Stimulated activated CD4-positive, alpha-beta T cell treated with anti-CD3 and anti-CD28 coated beads, Interleukin-2, amount 100 ng/mL, for 4 hours (primary cell): ENCODE data around the gene TMSB10.
"Not testable (repeated sequence)": the region's sequence is repeated elsewhere in the genome, so short reads cannot be mapped to it uniquely, and the experiment has no call there.

Experiments used
- DNase-seq: peaks from one replicate; pipeline ENCODE4 v3.0.0-alpha.2; 2020; ENCODE audit warnings: low read depth

TMSB10 gene

DNA sequence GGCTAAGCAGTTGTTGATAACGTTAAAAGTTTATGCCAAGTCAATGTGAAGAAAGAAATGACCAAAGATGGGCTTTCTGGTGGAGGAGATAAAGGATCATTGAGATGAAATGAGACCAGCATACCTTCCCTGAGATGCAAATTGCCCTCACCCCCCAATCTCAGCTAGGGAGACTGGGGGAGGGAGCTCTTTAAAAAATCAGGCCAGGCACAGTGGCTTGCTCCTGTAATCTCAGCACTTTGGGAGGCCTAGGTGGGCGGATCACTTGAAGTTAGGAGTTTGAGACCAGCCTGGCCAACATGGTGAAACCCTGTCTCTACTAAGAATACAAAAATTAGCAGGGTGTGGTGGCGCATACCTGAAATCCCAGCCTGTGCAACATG, 34.6 kb downstream of the TMSB10 start:
- DNase-seq, result no peak

DNA sequence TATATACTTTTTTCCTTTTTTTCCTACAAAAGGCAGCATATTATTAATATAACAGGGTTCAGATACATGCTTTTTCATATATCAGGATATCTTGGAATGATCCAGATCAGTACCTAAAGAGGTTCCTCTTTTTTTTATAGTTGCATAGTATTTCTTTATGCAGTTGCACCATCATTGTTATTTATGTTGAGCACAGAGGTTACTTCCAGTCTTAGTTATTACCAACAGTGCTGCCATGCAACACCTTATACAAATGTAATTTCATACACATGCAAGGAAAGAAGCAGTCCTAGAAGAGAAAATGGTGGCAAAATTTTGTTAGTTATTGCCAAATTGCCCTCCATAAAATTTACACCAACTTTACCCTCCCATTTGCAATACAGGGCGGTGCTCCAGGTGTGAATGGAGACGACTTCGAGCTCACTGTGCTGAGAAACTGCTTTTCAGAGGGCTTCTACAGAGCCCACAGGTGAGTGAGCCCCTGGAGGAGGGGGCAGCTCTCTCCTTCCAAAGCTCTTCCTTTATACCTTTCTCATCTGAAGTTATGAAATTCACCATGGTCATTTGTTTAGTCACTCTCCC, 35.5 kb downstream of the TMSB10 start:
- no peak for DNase-seq

DNA sequence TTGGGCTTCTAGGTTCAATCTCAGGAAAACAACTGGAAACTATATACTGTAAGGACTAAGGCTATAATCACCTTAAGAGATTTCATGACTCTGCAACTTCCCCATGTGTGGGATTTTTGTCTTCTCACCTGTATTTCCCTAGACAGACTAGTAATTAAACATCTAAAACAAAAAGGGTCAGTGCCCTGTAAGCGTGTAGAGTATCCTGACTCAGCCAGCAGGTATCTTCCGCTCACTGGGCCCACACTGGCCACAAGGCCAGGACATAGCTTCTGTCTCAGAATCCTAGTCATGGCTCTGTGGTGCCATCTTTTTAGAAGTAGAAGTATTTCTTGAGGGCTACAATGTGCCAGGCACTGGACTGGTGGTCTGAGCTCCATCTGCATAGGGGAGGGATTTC, 36.7 kb downstream of the TMSB10 start:
- DNase-seq, result no peak

DNA sequence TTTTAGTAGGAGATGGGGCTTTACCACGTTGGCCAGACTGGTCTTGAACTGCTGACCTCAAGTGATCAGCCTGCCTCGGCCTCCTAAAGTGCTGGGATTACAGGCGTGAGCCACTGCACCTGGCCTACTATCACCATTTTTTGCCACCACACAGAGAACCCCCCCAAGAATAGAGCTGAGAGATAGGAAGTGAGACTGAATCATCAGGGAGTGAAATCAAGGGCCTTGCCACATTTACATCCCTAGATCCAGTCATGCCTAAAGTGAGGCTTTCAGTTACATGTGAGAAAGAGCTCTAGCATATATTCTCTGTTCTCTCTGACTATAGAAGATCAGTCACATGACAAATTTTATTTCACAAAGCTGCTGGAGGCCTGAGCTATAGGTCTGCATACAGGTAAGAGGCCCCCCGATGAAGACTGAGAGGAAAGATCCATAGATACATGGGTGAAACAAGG, 37.5 kb downstream of the TMSB10 start:
- no peak for DNase-seq

DNA sequence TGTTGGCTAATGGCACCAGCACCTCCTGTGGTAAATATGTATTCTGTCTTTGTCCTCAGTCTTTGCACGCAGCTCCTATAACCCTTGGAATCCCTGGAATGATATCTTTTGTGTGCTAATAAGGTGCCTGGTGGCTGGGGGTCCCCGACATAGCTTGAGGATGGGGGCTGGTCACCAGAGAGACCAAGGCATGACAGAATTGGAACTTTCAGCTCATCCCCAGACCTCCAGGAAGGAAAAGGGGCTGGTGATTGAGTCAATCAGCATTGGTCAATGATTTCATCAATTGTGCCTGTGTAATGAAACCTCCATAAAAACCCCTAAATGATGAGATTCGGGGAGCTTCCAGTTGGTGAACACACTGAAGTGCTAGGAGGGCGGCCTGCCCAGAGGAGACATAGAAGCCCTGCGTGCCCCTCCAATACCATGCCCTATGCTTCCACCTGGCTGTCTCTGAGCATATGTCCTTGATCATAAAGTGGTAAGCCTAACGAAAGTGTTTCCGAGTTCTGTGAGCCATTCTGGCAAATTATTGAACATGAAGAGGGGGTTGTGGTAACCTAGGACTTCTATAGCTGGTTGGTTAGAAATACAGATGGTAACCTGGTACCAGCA, 38.9 kb downstream of the TMSB10 start:
- DNase-seq, result no peak

DNA sequence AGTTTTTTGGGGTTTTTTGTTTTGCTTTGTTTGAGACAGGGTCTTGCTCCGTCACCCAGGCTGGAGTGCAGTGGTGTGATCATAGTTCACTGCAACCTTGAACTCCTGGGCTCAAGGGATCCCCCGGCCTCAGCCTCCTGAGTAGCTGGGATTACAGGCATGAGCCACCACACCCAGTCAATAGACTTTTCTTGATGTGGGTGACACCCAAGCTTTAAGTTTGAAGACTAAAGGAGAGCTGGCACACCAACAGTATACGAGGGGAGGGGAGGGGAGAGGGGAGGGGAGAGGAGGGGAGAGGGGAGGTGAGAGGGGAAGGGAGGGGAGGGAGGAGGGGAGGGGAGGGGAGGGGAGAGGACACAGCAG, 40.4 kb downstream of the TMSB10 start:
- not testable (repeated sequence) for DNase-seq

DNA sequence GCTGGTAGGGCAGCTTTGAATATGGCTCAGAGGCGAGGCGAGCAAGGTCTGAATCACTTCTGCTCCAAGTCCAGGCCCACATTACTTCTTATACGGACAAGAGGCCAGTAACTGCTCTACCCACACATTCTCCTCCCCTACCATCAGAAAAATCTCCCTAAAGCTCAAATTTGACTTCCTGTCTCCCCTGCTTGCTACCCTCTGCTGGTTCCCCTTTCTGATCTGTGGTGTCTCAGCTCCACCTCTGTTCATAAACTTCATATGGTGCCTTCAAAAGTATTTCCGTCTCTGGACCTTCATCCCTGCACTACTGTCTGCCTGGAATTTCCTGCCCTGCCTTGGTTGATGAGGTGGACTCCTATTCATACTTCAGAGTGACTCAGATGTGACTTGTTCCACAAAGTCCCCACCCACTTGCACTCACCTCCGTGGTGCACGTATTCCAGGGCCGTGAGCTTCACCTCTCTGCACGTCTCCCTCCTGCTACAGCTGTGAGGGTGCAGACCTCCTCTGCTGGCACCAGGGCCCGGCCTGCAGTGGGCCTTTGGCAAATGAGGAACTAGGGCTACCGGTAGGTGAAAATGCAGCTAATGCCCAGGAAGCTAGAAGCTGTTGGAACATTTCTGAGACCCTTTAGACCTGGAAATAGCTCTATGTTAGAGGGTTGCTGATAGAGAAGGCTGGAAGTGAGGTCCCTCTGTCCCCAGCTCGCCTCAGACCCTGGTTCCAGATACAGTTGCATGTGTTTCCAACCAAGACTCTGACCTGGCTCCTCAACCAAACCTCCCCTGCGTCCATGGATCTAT, 41.0 kb downstream of the TMSB10 start:
- DNase-seq, result peak; percentile 79

DNA sequence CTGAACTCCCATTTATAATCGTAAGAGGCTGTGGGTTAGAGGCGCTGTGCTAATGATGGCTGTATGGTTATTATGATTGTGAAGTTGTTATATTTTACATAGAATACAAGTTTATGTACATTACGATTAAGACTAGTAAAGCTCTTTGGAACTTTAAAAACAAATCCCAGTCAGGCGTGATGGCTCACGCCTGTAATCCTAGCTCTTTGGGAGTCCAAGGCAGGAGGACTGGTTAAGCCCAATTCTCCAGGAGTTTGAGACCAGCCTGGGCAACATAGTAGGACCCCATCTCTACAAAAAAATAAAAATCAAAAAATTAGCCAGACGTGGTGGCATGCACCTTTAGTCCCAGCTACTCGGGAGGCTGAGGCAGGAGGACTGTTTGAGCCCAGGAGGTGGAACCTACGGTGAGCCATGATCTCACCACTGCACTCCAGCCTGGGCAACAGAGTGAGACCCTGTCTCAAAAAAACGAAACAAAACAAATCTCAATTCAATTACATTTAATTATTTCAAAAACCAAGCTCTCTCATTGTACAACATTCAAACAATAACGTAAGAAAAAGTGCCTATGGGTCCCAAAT, 41.6 kb downstream of the TMSB10 start:
- DNase-seq, result no peak

DNA sequence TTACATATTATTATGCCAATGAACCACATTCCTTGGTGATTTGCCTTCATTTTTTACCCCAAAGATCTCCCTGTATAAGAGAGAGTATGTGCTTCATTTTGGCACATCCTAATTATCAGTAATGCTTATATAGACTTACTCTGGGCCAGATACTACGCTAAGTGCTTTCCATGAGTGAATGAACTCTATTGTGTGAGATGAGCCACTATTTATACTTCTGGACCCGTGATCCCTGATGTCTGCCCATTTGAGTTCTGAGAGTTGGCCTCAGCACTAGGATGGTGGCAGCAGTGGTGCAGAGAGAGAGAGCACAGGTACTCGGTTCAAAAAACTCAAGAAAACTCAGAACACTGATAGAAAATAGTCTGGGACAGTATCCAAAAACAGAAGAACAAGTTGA, 48.1 kb downstream of the TMSB10 start:
- no peak for DNase-seq

DNA sequence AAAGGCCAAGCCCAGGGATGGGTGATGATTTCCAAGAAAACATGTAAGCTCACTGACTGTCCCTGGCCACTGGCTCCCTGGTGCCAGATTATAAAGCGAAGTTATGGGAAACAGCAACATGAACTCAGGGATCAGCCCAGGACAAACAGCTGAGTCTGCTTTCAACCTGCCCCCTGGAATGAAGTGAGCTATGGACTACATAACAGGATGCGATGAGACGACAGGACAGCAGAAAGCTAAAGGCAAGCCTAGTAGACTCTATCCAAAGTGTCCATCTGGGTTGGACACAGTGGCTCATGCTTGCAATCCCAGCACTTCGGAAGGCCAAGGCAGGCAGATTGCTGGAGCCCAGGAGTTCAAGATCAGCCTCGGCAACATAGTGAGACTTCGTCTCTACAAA, 48.9 kb downstream of the TMSB10 start:
- DNase-seq, result no peak
